OCI-LY1 (cell line): ENCODE measurements around the gene FOXN3.

Source experiments
- H2AFZ ChIP-seq: fragments of 200-600 bp; sonication (generic), shearing (Covaris generic); 2 replicates; pipeline ENCODE4 v1.6.0; 2014; ENCODE audit warnings: antibody characterized with exemption, mild to moderate bottlenecking, low read length
- H3F3A ChIP-seq: fragments of 200-600 bp; sonication (generic), shearing (Covaris generic); 2 replicates; pipeline ENCODE4 v1.6.0; 2014; ENCODE audit warnings: mild to moderate bottlenecking, antibody characterized with exemption, low read length, moderate library complexity; ENCODE audit not compliant: insufficient read depth
- H3K27ac ChIP-seq: fragments of 200-600 bp; sonication (generic); 2 replicates; pipeline ENCODE4 v1.5.1; 2014; ENCODE audit warnings: low read length, mixed run types, mild to moderate bottlenecking, low read depth; ENCODE audit not compliant: poor library complexity, severe bottlenecking
- H3K27me3 ChIP-seq: fragments of 200-600 bp; sonication (generic); 2 replicates; pipeline ENCODE4 v1.6.0; 2014; ENCODE audit warnings: antibody characterized with exemption, mild to moderate bottlenecking, low read length, moderate library complexity; ENCODE audit not compliant: insufficient read depth
- H3K36me3 ChIP-seq: fragments of 200-600 bp; sonication (generic); 2 replicates; pipeline ENCODE4 v1.6.1; 2014; ENCODE audit warnings: mild to moderate bottlenecking, antibody characterized with exemption, low read length, moderate library complexity, mixed read lengths; ENCODE audit not compliant: insufficient read depth
- H3K4me1 ChIP-seq: fragments of 200-600 bp; sonication (generic); 2 replicates; pipeline ENCODE4 v1.5.1; 2014; ENCODE audit warnings: mild to moderate bottlenecking, low read length, moderate library complexity; ENCODE audit not compliant: insufficient read depth, severe bottlenecking
- H3K4me2 ChIP-seq: fragments of 200-600 bp; sonication (generic), shearing (Covaris generic); 2 replicates; pipeline ENCODE4 v1.6.1; 2014; ENCODE audit warnings: low read length
- H3K4me3 ChIP-seq: fragments of 200-600 bp; sonication (generic); 2 replicates; pipeline ENCODE4 v1.5.1; 2014; ENCODE audit warnings: low read length, low read depth, mild to moderate bottlenecking, mixed read lengths; ENCODE audit not compliant: poor library complexity, severe bottlenecking
- H3K79me2 ChIP-seq: fragments of 200-600 bp; shearing (Covaris generic); 2 replicates; pipeline ENCODE4 v1.6.1; 2016; ENCODE audit warnings: mixed run types, low read length, mixed read lengths; ENCODE audit not compliant: insufficient read depth
- H3K9ac ChIP-seq: fragments of 200-600 bp; sonication (generic), shearing (Covaris generic); 2 replicates; pipeline ENCODE4 v1.6.1; 2014; ENCODE audit warnings: mild to moderate bottlenecking, low read length, mixed read lengths
- H3K9me2 ChIP-seq: fragments of 200-600 bp; sonication (generic), shearing (Covaris generic); 2 replicates; pipeline ENCODE4 v1.6.1; 2014; ENCODE audit warnings: low read depth, mild to moderate bottlenecking, low read length, mixed read lengths
- H3K9me3 ChIP-seq: fragments of 200-600 bp; shearing (Covaris generic); 2 replicates; pipeline ENCODE4 v1.6.1; 2014; ENCODE audit warnings: low read length, mixed read lengths
- H4K20me1 ChIP-seq: fragments of 200-600 bp; sonication (generic), shearing (Covaris generic); 2 replicates; pipeline ENCODE4 v1.6.0; 2016; ENCODE audit warnings: mild to moderate bottlenecking, low read length; ENCODE audit not compliant: insufficient read depth
- CTCF ChIP-seq: fragments of 200-600 bp; sonication (generic), shearing (Covaris generic); IDR thresholded peaks from 2 replicates; pipeline ENCODE4 v1.5.1; 2017; ENCODE audit warnings: mild to moderate bottlenecking, antibody characterized with exemption, low read length, moderate library complexity, mixed read lengths
- EZH2 ChIP-seq: fragments of 200-600 bp; sonication (generic), shearing (Covaris generic); IDR thresholded peaks from 2 replicates; pipeline ENCODE4 v1.8.0; 2017; ENCODE audit warnings: borderline replicate concordance, mixed run types, mild to moderate bottlenecking, antibody characterized with exemption, low read length, moderate library complexity, mixed read lengths

Gene FOXN3

GRCh38 chr14:89143595-89143994 is 273.4 kb downstream of the FOXN3 start:
- Histone ChIP-seq H3K4me3 (no peak overlapping the region), H3K9me3 (no peaks in the 10 kb centered on the region), H2AFZ (no peak overlapping the region), H3K36me3 (no peaks in the 10 kb centered on the region), H4K20me1 (no peaks in the 10 kb centered on the region), H3K79me2 (no peaks in the 10 kb centered on the region), H3K4me1 (no peaks in the 10 kb centered on the region), H3K27me3 (peaks cover 5% of the 10 kb centered on the region), H3K27ac (no peak overlapping the region), H3K9me2 (no peaks in the 10 kb centered on the region), H3F3A (no peaks in the 10 kb centered on the region), H3K4me2 (no peak overlapping the region), H3K9ac (no peak overlapping the region)
- no peak for TF ChIP-seq EZH2
- no peak for TF ChIP-seq CTCF

GRCh38 chr14:89142366-89142765 is 274.7 kb downstream of the FOXN3 start:
- Histone ChIP-seq H3F3A (no peaks in the 10 kb centered on the region), H3K36me3 (no peaks in the 10 kb centered on the region), H3K9me2 (no peaks in the 10 kb centered on the region), H3K27ac (no peak overlapping the region), H4K20me1 (no peaks in the 10 kb centered on the region), H3K79me2 (no peaks in the 10 kb centered on the region), H3K27me3 (peaks cover 5% of the 10 kb centered on the region), H3K4me1 (no peaks in the 10 kb centered on the region), H3K9me3 (no peaks in the 10 kb centered on the region), H3K4me2 (no peak overlapping the region), H3K9ac (no peak overlapping the region), H3K4me3 (no peak overlapping the region), H2AFZ (no peak overlapping the region)
- no peak for TF ChIP-seq EZH2
- no peak for TF ChIP-seq CTCF

GRCh38 chr14:89141862-89142261 is 275.2 kb downstream of the FOXN3 start:
- Histone ChIP-seq H4K20me1 (no peaks in the 10 kb centered on the region), H3F3A (no peaks in the 10 kb centered on the region), H3K9ac (no peak overlapping the region), H3K27me3 (peaks cover 5% of the 10 kb centered on the region), H3K9me2 (no peaks in the 10 kb centered on the region), H3K36me3 (no peaks in the 10 kb centered on the region), H3K9me3 (peaks cover under 1% of the 10 kb centered on the region; the same call in 1 of the 2 replicates), H2AFZ (no peak overlapping the region), H3K79me2 (no peaks in the 10 kb centered on the region), H3K27ac (no peak overlapping the region), H3K4me2 (no peak overlapping the region), H3K4me1 (no peaks in the 10 kb centered on the region), H3K4me3 (no peak overlapping the region)
- TF ChIP-seq CTCF (no peak), EZH2 (no peak)
